UCSD-AML1 (cell line): Measurements from ENCODE around the gene TAAR1.
"Not testable (repeated sequence)": the region's sequence is repeated elsewhere in the genome, so short reads cannot be mapped to it uniquely, and the experiment has no call there.

Source experiments
- DNase-seq: peaks from one replicate; lab custom pipeline; 2025; ENCODE audit not compliant: unreplicated experiment; lab: John Stamatoyannopoulos, UW

The TAAR1 gene

GRCh38 chr6:132659082-132659481 is at the start of gene TAAR1:
Gene TAAR1, minus strand, starts transcription at chr6:132659182. Its CDS starts 13,179 bp downstream, at chr6:132646003.
- no peak for DNase-seq

- DNase-seq, result no peak
These were observed 49.8 kb upstream of the TAAR1 start for GRCh38 chr6:132708771-132709170.

- DNase-seq, result no peak
These were observed 49.0 kb upstream of the TAAR1 start for GRCh38 chr6:132708002-132708401.

- not testable (repeated sequence) for DNase-seq
These were observed 47.8 kb upstream of the TAAR1 start for GRCh38 chr6:132706756-132707155.

- no peak for DNase-seq
These were observed 45.0 kb upstream of the TAAR1 start for GRCh38 chr6:132703936-132704335.

GRCh38 chr6:132698608-132699007 is 39.6 kb upstream of the TAAR1 start:
- no peak for DNase-seq

- no peak for DNase-seq
These were observed 36.8 kb upstream of the TAAR1 start for GRCh38 chr6:132695773-132696172.

- DNase-seq, result no peak
These were observed 34.5 kb upstream of the TAAR1 start for GRCh38 chr6:132693478-132693877.

GRCh38 chr6:132690678-132691077 is 31.7 kb upstream of the TAAR1 start:
- no peak for DNase-seq

- DNase-seq, result no peak
These were observed 28.3 kb upstream of the TAAR1 start for GRCh38 chr6:132687306-132687705.

GRCh38 chr6:132686531-132686930 is 27.5 kb upstream of the TAAR1 start:
- no peak for DNase-seq

- DNase-seq, result no peak
These were observed 26.0 kb upstream of the TAAR1 start for GRCh38 chr6:132685009-132685408.

- DNase-seq, result no peak
These were observed 25.3 kb upstream of the TAAR1 start for GRCh38 chr6:132684272-132684671.

GRCh38 chr6:132683543-132683942 is 24.6 kb upstream of the TAAR1 start:
- peak; percentile 12 for DNase-seq

- DNase-seq, result not testable (repeated sequence)
These were observed 20.1 kb upstream of the TAAR1 start for GRCh38 chr6:132679094-132679493.

GRCh38 chr6:132675749-132676148 is 16.8 kb upstream of the TAAR1 start:
- no peak for DNase-seq

- no peak for DNase-seq
These were observed 16.0 kb upstream of the TAAR1 start for GRCh38 chr6:132675002-132675401.

- DNase-seq, result no peak
These were observed 14.6 kb upstream of the TAAR1 start for GRCh38 chr6:132673376-132674094.

GRCh38 chr6:132671295-132671694 is 12.3 kb upstream of the TAAR1 start:
- no peak for DNase-seq

- DNase-seq, result peak; percentile 17
These were observed 10.8 kb upstream of the TAAR1 start for GRCh38 chr6:132669690-132670291.

- no peak for DNase-seq
These were observed 7.1 kb upstream of the TAAR1 start for GRCh38 chr6:132666118-132666517.

- DNase-seq, result no peak
These were observed 5.5 kb upstream of the TAAR1 start for GRCh38 chr6:132664309-132665034.
